AG04449 (cell line): ENCODE measurements around the gene PTPRE.

ENCODE experiments used
- CTCF ChIA-PET: fragments of 350-600 bp; formaldehyde crosslinking; extraction: SDS; loops from one replicate; lab custom pipeline; 2021; ENCODE audit warnings: antibody characterized with exemption; lab: Yijun Ruan, JAX
- POLR2A ChIA-PET: fragments of 400-600, 350-600 bp; formaldehyde crosslinking; extraction: SDS; loops from one replicate; lab custom pipeline; 2020; ENCODE audit warnings: antibody characterized with exemption, inconsistent platforms; lab: Yijun Ruan, JAX
- DNase-seq: peaks from one replicate; pipeline ENCODE4 v3.0.0-alpha.2; 2010; ENCODE audit warnings: low read depth, low spot score
- H3K4me3 ChIP-seq: 2 replicates; pipeline ENCODE4 v1.5.1; 2011; ENCODE audit warnings: low read depth, mild to moderate bottlenecking, control low read depth, low read length
- TF ChIP-seq, protein P1 (sequence below): IDR thresholded peaks from one replicate; pipeline ENCODE4 v1.5.1; 2011; ENCODE audit warnings: mild to moderate bottlenecking, moderate library complexity, low read length, control low read depth, inconsistent platforms; ENCODE audit not compliant: insufficient read depth; ENCODE audit errors: missing control alignments

Gene PTPRE

DNA sequence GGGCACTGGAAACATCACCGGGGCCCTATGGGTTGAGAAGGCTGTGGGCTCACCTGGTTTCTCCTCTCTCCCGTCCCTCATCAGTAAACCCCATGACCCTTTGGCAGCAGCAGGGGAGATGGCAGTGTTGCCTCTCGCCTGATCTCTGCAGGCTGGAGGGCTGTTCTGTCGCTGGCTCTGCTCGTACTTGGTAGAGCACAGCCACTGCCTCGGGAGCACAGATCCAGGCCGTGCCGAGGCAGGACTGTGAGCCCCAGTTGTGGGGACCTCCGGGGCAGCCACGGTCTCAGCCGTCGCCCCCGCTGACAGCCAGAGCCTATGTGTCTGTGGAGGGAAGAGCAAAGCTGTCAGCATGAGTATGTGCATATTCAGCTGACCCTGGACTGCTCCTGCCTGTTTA is 94.9 kb downstream of the PTPRE start:
- CTCF ChIA-PET, result interaction anchor here (1.0 kb wide), 1 partner anchor 10 kb away, joined by 4 read pairs; no protein-coding TSS in a partner anchor

DNA sequence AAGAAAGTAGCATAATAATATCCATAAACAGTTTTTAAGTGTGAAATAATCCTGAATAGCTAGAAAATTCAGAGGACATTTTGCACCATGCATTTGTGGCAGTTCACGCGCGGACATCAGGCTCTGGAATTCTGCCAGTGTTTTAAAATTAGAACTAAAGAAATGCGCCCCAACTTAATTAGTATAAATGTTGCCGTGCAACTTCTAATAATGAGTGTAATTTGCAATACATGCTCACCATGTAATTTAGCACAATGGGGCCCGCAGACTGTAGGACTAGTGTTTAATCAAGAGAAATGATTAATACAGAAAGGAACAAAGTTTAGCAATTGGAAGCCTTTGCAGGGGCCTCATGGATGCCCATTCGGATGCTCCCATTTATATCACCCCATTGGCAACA is 96.6 kb downstream of the PTPRE start:
- no peak overlapping the region for H3K4me3 ChIP-seq
- DNase-seq, result no peak
- ChIA-PET CTCF (no interaction called here), POLR2A (no interaction called here)
- TF ChIP-seq, protein P1, sequence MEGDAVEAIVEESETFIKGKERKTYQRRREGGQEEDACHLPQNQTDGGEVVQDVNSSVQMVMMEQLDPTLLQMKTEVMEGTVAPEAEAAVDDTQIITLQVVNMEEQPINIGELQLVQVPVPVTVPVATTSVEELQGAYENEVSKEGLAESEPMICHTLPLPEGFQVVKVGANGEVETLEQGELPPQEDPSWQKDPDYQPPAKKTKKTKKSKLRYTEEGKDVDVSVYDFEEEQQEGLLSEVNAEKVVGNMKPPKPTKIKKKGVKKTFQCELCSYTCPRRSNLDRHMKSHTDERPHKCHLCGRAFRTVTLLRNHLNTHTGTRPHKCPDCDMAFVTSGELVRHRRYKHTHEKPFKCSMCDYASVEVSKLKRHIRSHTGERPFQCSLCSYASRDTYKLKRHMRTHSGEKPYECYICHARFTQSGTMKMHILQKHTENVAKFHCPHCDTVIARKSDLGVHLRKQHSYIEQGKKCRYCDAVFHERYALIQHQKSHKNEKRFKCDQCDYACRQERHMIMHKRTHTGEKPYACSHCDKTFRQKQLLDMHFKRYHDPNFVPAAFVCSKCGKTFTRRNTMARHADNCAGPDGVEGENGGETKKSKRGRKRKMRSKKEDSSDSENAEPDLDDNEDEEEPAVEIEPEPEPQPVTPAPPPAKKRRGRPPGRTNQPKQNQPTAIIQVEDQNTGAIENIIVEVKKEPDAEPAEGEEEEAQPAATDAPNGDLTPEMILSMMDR, result no peak

More for the DNA sequence above, 94.9 kb downstream of the PTPRE start:
- H3K4me3 ChIP-seq, result no peak overlapping the region
- POLR2A ChIA-PET, result no interaction called here
- TF ChIP-seq, protein P1, result no peak
- no peak for DNase-seq

DNA sequence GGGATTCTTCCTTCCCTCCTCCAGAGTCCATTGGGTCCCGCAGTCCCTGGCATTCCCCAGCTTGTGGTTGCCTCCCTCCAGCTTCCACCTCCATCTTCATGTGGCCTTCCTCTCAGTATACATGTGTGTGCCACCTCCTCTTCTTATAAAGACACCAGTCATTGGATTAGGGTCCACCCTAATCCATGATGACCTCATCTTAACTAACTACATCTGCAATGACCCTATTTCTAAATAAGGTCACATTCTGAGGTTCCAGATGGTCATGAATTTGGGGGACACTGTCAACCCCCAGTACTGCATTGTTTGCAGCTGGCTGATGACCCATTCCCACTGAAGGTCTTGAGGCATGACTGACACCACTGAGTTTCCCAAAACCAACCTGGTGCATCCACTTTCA is 99.0 kb downstream of the PTPRE start:
- no peak overlapping the region for H3K4me3 ChIP-seq
- DNase-seq, result no peak
- TF ChIP-seq, protein P1, result no peak
- ChIA-PET POLR2A (no interaction called here), CTCF (no interaction called here)

DNA sequence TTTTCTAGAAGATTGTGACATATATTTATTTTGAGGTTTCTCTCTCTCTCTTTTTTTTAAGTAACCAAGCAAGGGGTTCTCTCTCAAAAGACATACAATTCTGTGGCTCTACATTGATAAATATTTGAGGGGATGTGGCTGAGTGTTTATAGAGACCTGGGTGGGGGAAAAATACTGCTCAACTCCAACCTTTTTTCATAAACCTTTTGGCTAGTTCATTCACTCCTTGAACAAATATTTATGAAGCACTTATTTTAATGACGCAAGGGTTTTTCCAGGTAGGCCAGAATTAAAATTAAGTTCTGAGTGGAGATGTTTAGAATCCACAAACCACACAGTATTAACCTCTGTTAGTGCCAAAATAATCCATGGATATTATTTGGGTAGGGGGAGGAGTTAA is 100.2 kb downstream of the PTPRE start:
- TF ChIP-seq, protein P1, result no peak
- DNase-seq, result no peak
- POLR2A ChIA-PET, result no interaction called here

DNA sequence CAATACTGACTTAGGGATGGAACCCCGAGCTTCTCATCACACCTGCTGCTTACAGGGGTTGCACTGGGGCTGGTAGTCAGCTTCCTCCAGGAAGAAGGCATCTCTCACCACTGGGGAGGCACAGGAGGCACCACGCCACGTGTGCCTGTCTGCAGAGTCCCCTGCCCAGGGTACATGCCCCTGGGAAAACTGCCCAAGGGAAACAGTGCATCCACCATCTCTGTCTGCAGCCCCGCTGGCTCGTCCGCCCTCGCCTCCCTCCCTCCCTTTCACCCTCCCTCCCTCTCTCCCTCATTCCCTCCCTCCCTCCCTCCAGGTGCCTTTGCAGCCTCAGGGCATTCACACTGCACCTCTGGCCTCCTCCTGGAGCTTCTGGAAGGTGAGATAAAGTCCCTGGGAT is 101.1 kb downstream of the PTPRE start:
- no peak for DNase-seq
- H3K4me3 ChIP-seq, result no peak overlapping the region
- ChIA-PET CTCF (interaction anchor here (1.0 kb wide), 2 partner anchors 102 to 141 kb away, joined by 3 read pairs; no protein-coding TSS in a partner anchor), POLR2A (no interaction called here)
- TF ChIP-seq, protein P1, result no peak

More for the DNA sequence above, 100.2 kb downstream of the PTPRE start:
- CTCF ChIA-PET, result interaction anchor here (1.0 kb wide), 2 partner anchors 101 to 142 kb away, joined by 3 read pairs; no protein-coding TSS in a partner anchor
- no peak overlapping the region for H3K4me3 ChIP-seq

DNA sequence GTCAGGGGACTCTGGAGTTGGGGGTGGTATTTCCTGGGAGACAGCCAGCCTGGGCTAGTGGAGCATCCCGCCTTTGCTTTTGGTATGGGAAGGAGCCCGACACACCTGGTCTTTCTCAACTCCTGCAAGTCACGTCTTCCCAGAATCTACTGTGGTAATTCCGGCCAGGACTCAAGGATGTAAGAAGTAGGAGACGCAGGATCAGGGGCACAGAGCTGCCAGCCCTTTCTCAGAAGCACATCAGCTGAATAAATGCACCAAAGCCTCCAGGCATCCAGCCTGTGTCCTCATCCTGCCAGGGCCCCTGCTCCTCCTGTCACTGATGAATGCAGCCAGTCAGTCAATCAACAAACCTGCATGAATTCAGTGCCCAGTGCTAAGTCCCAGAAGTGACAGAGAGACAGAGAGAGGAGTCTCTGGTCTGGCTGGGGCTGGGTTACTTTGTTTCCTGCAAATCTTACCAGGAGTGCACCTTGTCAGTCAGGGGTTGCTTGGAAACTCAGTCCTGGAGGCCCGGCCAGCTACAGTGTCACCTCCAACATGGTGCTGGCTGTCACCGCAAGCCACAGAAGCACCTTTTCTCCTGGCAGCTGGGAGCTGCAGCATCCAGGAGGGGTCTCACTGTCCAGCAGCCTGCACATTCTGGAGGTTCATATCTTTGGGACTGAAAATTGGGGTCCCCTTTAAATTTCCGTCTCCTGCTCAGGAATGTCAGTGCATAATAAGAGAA is 101.8 kb downstream of the PTPRE start:
- no peak for DNase-seq
- ChIA-PET CTCF (interaction anchor here (0.8 to 1.0 kb wide), 2 partner anchors 12 to 102 kb away, joined by 3 to 4 read pairs; partner anchors contain the start of gene PTPRE), POLR2A (no interaction called here)
- TF ChIP-seq, protein P1, result no peak
- no peak overlapping the region for H3K4me3 ChIP-seq
